ENCODE measurements around the gene ACP4. TPM values are rescaled to one million over a fixed set of nuclear protein-coding genes. Genes with fewer than 3 reads are reported as not detected.

ACP4 gene
- total and polyA plus RNA-seq, 4 donors, result not detected

- peaks cover 0 to 9% (median 6%) of the 10 kb centered on the region in 3 donors for H3K27me3 ChIP-seq (ENCODE audit: control insufficient read depth in 3 of 3, insufficient read depth in 3 of 3, low read length in 2 of 3)
- no peak for DNase-seq
- no peak overlapping the region for H3K9ac ChIP-seq (ENCODE audit: insufficient read depth in 1 of 2, low read length in 2 of 2)
- H3K9me3 ChIP-seq (ENCODE audit: control insufficient read depth in 4 of 4, insufficient read depth in 3 of 4, low read length in 3 of 4), result no peaks in the 10 kb centered on the region
- no peak overlapping the region for H3K4me3 ChIP-seq
- no peak overlapping the region for H3K27ac ChIP-seq (ENCODE audit: low read depth in 1 of 2, low read length in 1 of 2)
- no peaks in the 10 kb centered on the region for H3K4me1 ChIP-seq (ENCODE audit: control insufficient read depth in 5 of 5, insufficient read depth in 5 of 5, low read length in 5 of 5)
- WGBS, 2 donors, result 87 to 90% methylated on average over 12 of the region's 12 CpGs
- ATAC-seq (ENCODE audit: insufficient read depth, low FRiP score), result no peak
- TF ChIP-seq, protein P1, sequence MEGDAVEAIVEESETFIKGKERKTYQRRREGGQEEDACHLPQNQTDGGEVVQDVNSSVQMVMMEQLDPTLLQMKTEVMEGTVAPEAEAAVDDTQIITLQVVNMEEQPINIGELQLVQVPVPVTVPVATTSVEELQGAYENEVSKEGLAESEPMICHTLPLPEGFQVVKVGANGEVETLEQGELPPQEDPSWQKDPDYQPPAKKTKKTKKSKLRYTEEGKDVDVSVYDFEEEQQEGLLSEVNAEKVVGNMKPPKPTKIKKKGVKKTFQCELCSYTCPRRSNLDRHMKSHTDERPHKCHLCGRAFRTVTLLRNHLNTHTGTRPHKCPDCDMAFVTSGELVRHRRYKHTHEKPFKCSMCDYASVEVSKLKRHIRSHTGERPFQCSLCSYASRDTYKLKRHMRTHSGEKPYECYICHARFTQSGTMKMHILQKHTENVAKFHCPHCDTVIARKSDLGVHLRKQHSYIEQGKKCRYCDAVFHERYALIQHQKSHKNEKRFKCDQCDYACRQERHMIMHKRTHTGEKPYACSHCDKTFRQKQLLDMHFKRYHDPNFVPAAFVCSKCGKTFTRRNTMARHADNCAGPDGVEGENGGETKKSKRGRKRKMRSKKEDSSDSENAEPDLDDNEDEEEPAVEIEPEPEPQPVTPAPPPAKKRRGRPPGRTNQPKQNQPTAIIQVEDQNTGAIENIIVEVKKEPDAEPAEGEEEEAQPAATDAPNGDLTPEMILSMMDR (IDR thresholded peaks at IDR 0.05; ENCODE audit: control extremely low read depth, extremely low read depth), result no peak
- no peaks in the 10 kb centered on the region for H3K36me3 ChIP-seq (ENCODE audit: control insufficient read depth in 4 of 4, insufficient read depth in 4 of 4, low read length in 4 of 4)
Measured at GRCh38 chr19:50785329-50785728, 4.9 kb upstream of the ACP4 start.

GRCh38 chr19:50790922-50791467 is 780 bp downstream of the ACP4 start:
- Histone ChIP-seq H3K4me1 (ENCODE audit: control insufficient read depth in 5 of 5, insufficient read depth in 5 of 5, low read length in 5 of 5) (no peaks in the 10 kb centered on the region), H3K4me3 (no peak overlapping the region), H3K9ac (ENCODE audit: insufficient read depth in 1 of 2, low read length in 2 of 2) (no peak overlapping the region), H3K27me3 (ENCODE audit: control insufficient read depth in 3 of 3, insufficient read depth in 3 of 3, low read length in 2 of 3) (no peaks in the 10 kb centered on the region), H3K27ac (ENCODE audit: low read depth in 1 of 2, low read length in 1 of 2) (no peak overlapping the region), H3K36me3 (ENCODE audit: control insufficient read depth in 4 of 4, insufficient read depth in 4 of 4, low read length in 4 of 4) (peaks cover 0 to 8% (median 0%) of the 10 kb centered on the region in 4 donors), H3K9me3 (ENCODE audit: control insufficient read depth in 4 of 4, insufficient read depth in 3 of 4, low read length in 3 of 4) (no peaks in the 10 kb centered on the region)
- peak in 2 of 3 donors; percentile 33 to 55 for DNase-seq
- 91 to 93% methylated on average over 6 of the region's 6 CpGs for WGBS, 2 donors
- TF ChIP-seq, protein P1 (IDR thresholded peaks at IDR 0.05; ENCODE audit: control extremely low read depth, extremely low read depth), result no peak
- no peak for ATAC-seq (ENCODE audit: insufficient read depth, low FRiP score)

GRCh38 chr19:50791594-50792271 is 1.5 kb downstream of the ACP4 start:
- H3K9ac ChIP-seq (ENCODE audit: insufficient read depth in 1 of 2, low read length in 2 of 2), result no peak overlapping the region
- 77 to 87% methylated on average over 44 to 47 of the region's 47 CpGs for WGBS, 2 donors
- TF ChIP-seq, protein P1 (IDR thresholded peaks at IDR 0.05; ENCODE audit: control extremely low read depth, extremely low read depth), result no peak
- ATAC-seq (ENCODE audit: insufficient read depth, low FRiP score), result no peak
- no peak overlapping the region for H3K27ac ChIP-seq (ENCODE audit: low read depth in 1 of 2, low read length in 1 of 2)
- peak in 1 of 3 donors; percentile 26 for DNase-seq
- no peak overlapping the region for H3K4me3 ChIP-seq
- no peaks in the 10 kb centered on the region for H3K27me3 ChIP-seq (ENCODE audit: control insufficient read depth in 3 of 3, insufficient read depth in 3 of 3, low read length in 2 of 3)
- no peaks in the 10 kb centered on the region for H3K4me1 ChIP-seq (ENCODE audit: control insufficient read depth in 5 of 5, insufficient read depth in 5 of 5, low read length in 5 of 5)
- peaks cover 0 to 9% (median 1%) of the 10 kb centered on the region in 4 donors for H3K36me3 ChIP-seq (ENCODE audit: control insufficient read depth in 4 of 4, insufficient read depth in 4 of 4, low read length in 4 of 4)
- no peaks in the 10 kb centered on the region for H3K9me3 ChIP-seq (ENCODE audit: control insufficient read depth in 4 of 4, insufficient read depth in 3 of 4, low read length in 3 of 4)

Measured in lung (tissue), 12 donors.